Measurements from ENCODE around the gene UBE2D2.

DNA sequence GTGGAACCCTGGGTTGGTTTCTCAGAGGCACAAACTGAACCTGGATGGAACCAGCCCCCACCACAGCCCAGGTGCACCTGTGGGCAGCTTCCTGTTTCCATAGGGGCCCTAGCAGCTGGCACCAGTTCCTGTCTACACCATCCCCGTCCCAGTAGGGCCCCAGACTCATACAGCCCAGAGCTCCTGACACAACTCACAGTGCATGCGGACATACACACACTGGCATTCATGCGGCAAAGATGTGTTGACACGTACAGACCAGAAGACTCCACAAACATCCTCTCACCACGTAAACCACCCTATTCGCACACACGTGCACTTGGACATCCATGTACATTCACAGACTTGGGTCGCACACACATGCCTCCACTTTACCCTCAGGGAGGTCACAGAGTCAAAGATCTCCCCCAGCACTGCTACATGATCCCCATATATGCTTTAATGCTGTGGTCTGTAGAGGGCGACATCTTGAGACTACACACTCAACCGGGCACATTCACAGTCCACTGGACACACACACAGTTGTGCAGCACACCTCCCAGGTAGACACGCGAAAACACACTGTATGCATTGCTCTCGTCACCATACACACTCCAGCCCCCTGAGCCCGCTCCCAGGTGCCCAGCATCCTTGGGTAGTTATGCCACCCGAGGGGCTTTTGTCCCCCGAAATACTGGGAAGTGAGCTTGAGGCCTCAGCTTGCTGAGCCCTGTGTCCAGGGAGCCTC, 109.4 kb downstream of the UBE2D2 start:
- TF ChIP-seq, protein P1, sequence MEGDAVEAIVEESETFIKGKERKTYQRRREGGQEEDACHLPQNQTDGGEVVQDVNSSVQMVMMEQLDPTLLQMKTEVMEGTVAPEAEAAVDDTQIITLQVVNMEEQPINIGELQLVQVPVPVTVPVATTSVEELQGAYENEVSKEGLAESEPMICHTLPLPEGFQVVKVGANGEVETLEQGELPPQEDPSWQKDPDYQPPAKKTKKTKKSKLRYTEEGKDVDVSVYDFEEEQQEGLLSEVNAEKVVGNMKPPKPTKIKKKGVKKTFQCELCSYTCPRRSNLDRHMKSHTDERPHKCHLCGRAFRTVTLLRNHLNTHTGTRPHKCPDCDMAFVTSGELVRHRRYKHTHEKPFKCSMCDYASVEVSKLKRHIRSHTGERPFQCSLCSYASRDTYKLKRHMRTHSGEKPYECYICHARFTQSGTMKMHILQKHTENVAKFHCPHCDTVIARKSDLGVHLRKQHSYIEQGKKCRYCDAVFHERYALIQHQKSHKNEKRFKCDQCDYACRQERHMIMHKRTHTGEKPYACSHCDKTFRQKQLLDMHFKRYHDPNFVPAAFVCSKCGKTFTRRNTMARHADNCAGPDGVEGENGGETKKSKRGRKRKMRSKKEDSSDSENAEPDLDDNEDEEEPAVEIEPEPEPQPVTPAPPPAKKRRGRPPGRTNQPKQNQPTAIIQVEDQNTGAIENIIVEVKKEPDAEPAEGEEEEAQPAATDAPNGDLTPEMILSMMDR (IDR thresholded peaks at IDR 0.05), result peak; percentile 47
- no peak for TF ChIP-seq EZH2 (IDR thresholded peaks at IDR 0.05; ENCODE audit: borderline replicate concordance, insufficient read depth, low read depth, low read length, poor library complexity, severe bottlenecking)

Data from B cell (primary cell).